GM12878 (cell line): ENCODE data around the gene HRH2. TPM values are rescaled to one million over a fixed set of nuclear protein-coding genes. Genes with fewer than 3 reads are reported as not detected.

Source experiments
- ATAC-seq: fragments of 200-7000 bp; cut with Tn5 transposase; 3 replicates; pipeline ENCODE4 v1.9.1; 2020; ENCODE audit warnings: mild to moderate bottlenecking, moderate library complexity
- BruUV-seq: library from RNA; stranded (reverse); fragments of 400-500 nt; replicated peaks from 2 replicates; lab custom pipeline; 2021; lab: Mats Ljungman, UMichigan
- CTCF ChIA-PET: fragments of 300-600 bp; sonication (Branson Sonifier 250); formaldehyde crosslinking; extraction: SDS; loops from one replicate; lab custom pipeline; 2021; ENCODE audit warnings: inconsistent platforms; lab: Yijun Ruan, JAX
- POLR2A ChIA-PET: fragments of 350-600 bp; formaldehyde crosslinking; extraction: SDS; loops from one replicate; lab custom pipeline; 2021; ENCODE audit warnings: inconsistent platforms; lab: Charles Lee
- RAD21 ChIA-PET: fragments of 300-600 bp; sonication (Branson Sonifier 250); formaldehyde crosslinking; loops from one replicate; lab custom pipeline; 2023; ENCODE audit warnings: antibody characterized with exemption; ENCODE audit not compliant: unreplicated experiment; lab: Charles Lee
- SMC1A ChIA-PET: fragments of 300-600 bp; sonication (Branson Sonifier 250); formaldehyde crosslinking; loops from one replicate; lab custom pipeline; 2023; ENCODE audit not compliant: unreplicated experiment, uncharacterized antibody; lab: Charles Lee
- DNase-seq: peaks from one replicate; pipeline ENCODE4 v3.0.0-alpha.2; 2011; ENCODE audit warnings: low read depth, low spot score
- FAIRE-seq: peaks from 3 replicates; lab custom pipeline; 2011; peaks lifted over from hg19 to GRCh38; lab: Jason Lieb, UNC
- H2AFZ ChIP-seq: 2 replicates; pipeline ENCODE4 v1.6.0; 2011; ENCODE audit warnings: low read depth, low read length, control low read depth; ENCODE audit not compliant: control insufficient read depth
- H3K27ac ChIP-seq: 2 replicates; pipeline ENCODE4 v1.5.1; 2011; ENCODE audit warnings: control low read depth; ENCODE audit not compliant: control insufficient read depth, insufficient read depth
- H3K27me3 ChIP-seq, 2 experiments: replicated peaks in 1 of 2; 2 replicates each; pipeline versions ENCODE4 v1.6.0 to v1.6.1; 2011; ENCODE audit warnings: low read length in 1 of 2; ENCODE audit not compliant: control insufficient read depth in 2 of 2, insufficient read depth in 2 of 2
- H3K36me3 ChIP-seq, 2 experiments: 2 replicates each; pipeline ENCODE4 v1.5.1; 2011; ENCODE audit warnings: low read length in 1 of 2; ENCODE audit not compliant: control insufficient read depth in 2 of 2, insufficient read depth in 2 of 2
- H3K4me1 ChIP-seq: 2 replicates; pipeline ENCODE4 v1.6.1; 2011; ENCODE audit warnings: mild to moderate bottlenecking, low read length, moderate library complexity, mixed read lengths; ENCODE audit not compliant: control insufficient read depth, insufficient read depth
- H3K4me2 ChIP-seq: 2 replicates; pipeline ENCODE4 v1.6.0; 2011; ENCODE audit warnings: control low read depth; ENCODE audit not compliant: control insufficient read depth, insufficient read depth
- H3K4me3 ChIP-seq: fragments of 200-600 bp; sonication (generic); 2 replicates; pipeline ENCODE4 v1.5.1; 2016
- H3K79me2 ChIP-seq: 2 replicates; pipeline ENCODE4 v1.6.0; 2011; ENCODE audit warnings: low read length; ENCODE audit not compliant: control insufficient read depth, insufficient read depth
- H3K9ac ChIP-seq: 2 replicates; pipeline ENCODE4 v1.8.0; 2011; ENCODE audit warnings: low read length, control low read depth, mixed read lengths; ENCODE audit not compliant: control insufficient read depth, insufficient read depth
- H3K9me3 ChIP-seq: replicated peaks from 3 replicates; pipeline ENCODE4 v1.5.1; 2011; ENCODE audit warnings: mild to moderate bottlenecking, low read length; ENCODE audit not compliant: control insufficient read depth, insufficient read depth
- H4K20me1 ChIP-seq: 2 replicates; pipeline ENCODE4 v1.6.0; 2011; ENCODE audit not compliant: control insufficient read depth, insufficient read depth
- BHLHE40 ChIP-seq, 2 experiments: fragments of 450-650 bp in 1 of 2; IDR thresholded peaks; 2 replicates each; pipeline ENCODE4 v1.6.1; 2011 to 2017; ENCODE audit warnings: low read depth in 2 of 2, borderline replicate concordance in 1 of 2, improper control_type of control experiment in 1 of 2, low read length in 1 of 2, mild to moderate bottlenecking in 1 of 2
- BRCA1 ChIP-seq: IDR thresholded peaks from 2 replicates; pipeline ENCODE4 v1.6.1; 2011; ENCODE audit warnings: low read depth, low read length, improper control_type of control experiment
- CBX5 ChIP-seq: sonication (generic); IDR thresholded peaks from 2 replicates; pipeline ENCODE4 v1.6.1; 2016; ENCODE audit warnings: low read depth, moderate library complexity, mild to moderate bottlenecking, inconsistent platforms
- IKZF2 ChIP-seq, 2 experiments: fragments of 450-650 bp; IDR thresholded peaks; 2 replicates each; pipeline ENCODE4 v1.6.1; 2017; ENCODE audit warnings: mild to moderate bottlenecking in 2 of 2, moderate library complexity in 2 of 2
- MTA3 ChIP-seq: IDR thresholded peaks from 2 replicates; pipeline ENCODE4 v1.6.1; 2012; ENCODE audit warnings: low read length, inconsistent platforms, borderline replicate concordance
- MYC ChIP-seq: IDR thresholded peaks from 2 replicates; pipeline ENCODE4 v1.6.1; 2011; ENCODE audit warnings: mild to moderate bottlenecking, low read length, moderate library complexity, inconsistent platforms; ENCODE audit not compliant: insufficient read depth, insufficient replicate concordance, insufficient read length, severe bottlenecking
- NR2C1 ChIP-seq: fragments of 450-650 bp; IDR thresholded peaks from 2 replicates; pipeline ENCODE4 v1.6.1; 2017; ENCODE audit warnings: antibody characterized with exemption, mild to moderate bottlenecking, moderate library complexity
- PAX8 ChIP-seq: fragments of 450-650 bp; IDR thresholded peaks from 2 replicates; pipeline ENCODE4 v1.6.1; 2017; ENCODE audit warnings: mild to moderate bottlenecking, moderate library complexity
- RCOR1 ChIP-seq: conservative IDR thresholded peaks from 2 replicates; pipeline ENCODE4 v1.6.1; 2012; ENCODE audit warnings: low read depth, low read length, improper control_type of control experiment
- RUNX3 ChIP-seq: IDR thresholded peaks from 2 replicates; pipeline ENCODE4 v1.6.1; 2012; ENCODE audit warnings: low read length, inconsistent platforms
- SMC3 ChIP-seq: IDR thresholded peaks from 2 replicates; pipeline ENCODE4 v1.6.1; 2011; ENCODE audit warnings: low read length, improper control_type of control experiment, borderline replicate concordance
- STAT3 ChIP-seq: IDR thresholded peaks from 2 replicates; pipeline ENCODE4 v1.6.1; 2011; ENCODE audit warnings: low read depth, low read length, improper control_type of control experiment
- SUPT20H ChIP-seq: IDR thresholded peaks from 2 replicates; pipeline ENCODE4 v1.6.1; 2011; ENCODE audit warnings: low read depth, mild to moderate bottlenecking, low read length, moderate library complexity, borderline replicate concordance; ENCODE audit not compliant: control insufficient read depth
- TCF12 ChIP-seq: IDR thresholded peaks from 2 replicates; pipeline ENCODE4 v1.6.1; 2011; ENCODE audit warnings: low read depth, mild to moderate bottlenecking, low read length
- TCF3 ChIP-seq: IDR thresholded peaks from 2 replicates; pipeline ENCODE4 v1.6.1; 2012; ENCODE audit warnings: low read depth, mild to moderate bottlenecking, low read length, borderline replicate concordance; ENCODE audit not compliant: insufficient read depth
- YY1 ChIP-seq: IDR thresholded peaks from 2 replicates; pipeline ENCODE4 v1.6.1; 2011; ENCODE audit warnings: low read depth, mild to moderate bottlenecking, low read length
- WGBS: methylation state at CpG from one replicate; pipeline ENCODE4 v1.1.6; 2016; ENCODE audit warnings: low lambda C conversion rate; ENCODE audit not compliant: insufficient replicate concordance, insufficient coverage; ENCODE audit errors: missing lambda C conversion rate; 5-methylcytosine and 5-hydroxymethylcytosine counted together
- in situ Hi-C: fragments of 300-500 bp; cut with MboI; formaldehyde crosslinking; loops from 9 replicates; pipeline ENCODE4 v1.14.3; 2018; ENCODE audit warnings: mixed read lengths
- intact Hi-C: fragments of 100-400 bp; cut with micrococcal nuclease; formaldehyde crosslinking; loops from one replicate; pipeline ENCODE4 v1.14.2; 2022; ENCODE audit not compliant: unreplicated experiment
- polyA plus RNA-seq, 11 experiments: library from polyadenylated mRNA; depleted of rRNA in 4 of 11; unstranded in 6 of 11; stranded (reverse) in 5 of 11; fragments of >200 nt; fragmentation: Nextera tagmentation in 4 of 11; fragmentation: Illumina TruSeq in 1 of 11; extraction: Ambion mirVana in 4 of 11; extraction: Trizol in 1 of 11; gene quantifications; 1 replicate in 1 of 11; 2 replicates in 10 of 11; pipeline versions ENCODE4 v1.2.1 to v1.2.3, GENCODE V29; 2011 to 2016; ENCODE audit warnings: inconsistent platforms in 2 of 11, missing spikeins in 2 of 11, low read depth in 1 of 11
- total RNA-seq, 4 experiments: library from RNA; depleted of rRNA in 3 of 4; stranded (reverse); fragments of >200 nt in 3 of 4; fragmentation: Illumina TruSeq in 1 of 4; extraction: Trizol in 1 of 4; gene quantifications; 2 replicates each; pipeline versions ENCODE4 v1.2.1 to v1.2.3, GENCODE V29; 2013 to 2021
- TF ChIP-seq, protein P1 (sequence below): fragments of 450-650 bp; IDR thresholded peaks from 2 replicates; pipeline ENCODE4 v1.6.1; 2017; ENCODE audit warnings: mild to moderate bottlenecking, moderate library complexity
- TF ChIP-seq, protein P2 (sequence below): fragments of 450-650 bp; formaldehyde crosslinking; IDR thresholded peaks from 2 replicates; pipeline ENCODE4 v1.4.0; 2020; ENCODE audit warnings: mild to moderate bottlenecking, moderate library complexity

HRH2 gene
- total and polyA plus RNA-seq, 10 of the 15 experiments (the other 5 are each of a cell fraction or from before 2014, with no cell fraction given) = 0.01 to 0.05 (median 0.03) TPM; not detected in 7

DNA sequence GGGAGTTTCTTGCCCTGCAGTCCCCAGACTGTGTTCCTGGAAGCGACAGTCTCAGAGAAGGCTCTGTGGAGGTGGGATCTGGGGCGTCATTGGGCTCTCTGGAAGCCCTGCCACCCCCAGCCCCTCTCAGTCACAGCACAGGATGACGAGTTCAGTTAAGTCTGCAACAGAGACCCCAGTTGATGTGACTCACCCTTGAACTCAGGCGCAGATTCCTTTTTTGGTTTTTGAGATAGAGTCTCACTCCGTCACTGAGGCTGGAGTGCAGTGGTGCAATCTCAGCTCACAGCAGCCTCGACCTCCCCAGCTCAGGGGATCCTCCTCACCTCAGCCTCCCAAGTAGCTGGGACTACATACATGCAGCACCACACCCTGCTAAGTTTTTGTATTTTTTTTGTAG, 8.3 kb downstream of the HRH2 start:
- ATAC-seq (no peak), DNase-seq (no peak), FAIRE-seq (no peak)
- Histone ChIP-seq H3K27me3 (no peaks in the 10 kb centered on the region), H3K4me1 (no peaks in the 10 kb centered on the region), H3K4me2 (no peak overlapping the region), H3K27ac (no peak overlapping the region), H3K9me3 (no peaks in the 10 kb centered on the region), H3K9ac (no peak overlapping the region), H4K20me1 (no peaks in the 10 kb centered on the region), H2AFZ (no peak overlapping the region), H3K36me3 (no peaks in the 10 kb centered on the region), H3K79me2 (no peaks in the 10 kb centered on the region), H3K4me3 (no peak overlapping the region)
- in situ Hi-C loops = no loop called here
- BruUV-seq = no TSS peak
- ChIA-PET RAD21 (no interaction called here), CTCF (no interaction called here), SMC1A (no interaction called here), POLR2A (no interaction called here)
- intact Hi-C loops = no loop called here
- WGBS = 18% methylated on average over 6 of the region's 6 CpGs
- TF ChIP-seq, protein P1, sequence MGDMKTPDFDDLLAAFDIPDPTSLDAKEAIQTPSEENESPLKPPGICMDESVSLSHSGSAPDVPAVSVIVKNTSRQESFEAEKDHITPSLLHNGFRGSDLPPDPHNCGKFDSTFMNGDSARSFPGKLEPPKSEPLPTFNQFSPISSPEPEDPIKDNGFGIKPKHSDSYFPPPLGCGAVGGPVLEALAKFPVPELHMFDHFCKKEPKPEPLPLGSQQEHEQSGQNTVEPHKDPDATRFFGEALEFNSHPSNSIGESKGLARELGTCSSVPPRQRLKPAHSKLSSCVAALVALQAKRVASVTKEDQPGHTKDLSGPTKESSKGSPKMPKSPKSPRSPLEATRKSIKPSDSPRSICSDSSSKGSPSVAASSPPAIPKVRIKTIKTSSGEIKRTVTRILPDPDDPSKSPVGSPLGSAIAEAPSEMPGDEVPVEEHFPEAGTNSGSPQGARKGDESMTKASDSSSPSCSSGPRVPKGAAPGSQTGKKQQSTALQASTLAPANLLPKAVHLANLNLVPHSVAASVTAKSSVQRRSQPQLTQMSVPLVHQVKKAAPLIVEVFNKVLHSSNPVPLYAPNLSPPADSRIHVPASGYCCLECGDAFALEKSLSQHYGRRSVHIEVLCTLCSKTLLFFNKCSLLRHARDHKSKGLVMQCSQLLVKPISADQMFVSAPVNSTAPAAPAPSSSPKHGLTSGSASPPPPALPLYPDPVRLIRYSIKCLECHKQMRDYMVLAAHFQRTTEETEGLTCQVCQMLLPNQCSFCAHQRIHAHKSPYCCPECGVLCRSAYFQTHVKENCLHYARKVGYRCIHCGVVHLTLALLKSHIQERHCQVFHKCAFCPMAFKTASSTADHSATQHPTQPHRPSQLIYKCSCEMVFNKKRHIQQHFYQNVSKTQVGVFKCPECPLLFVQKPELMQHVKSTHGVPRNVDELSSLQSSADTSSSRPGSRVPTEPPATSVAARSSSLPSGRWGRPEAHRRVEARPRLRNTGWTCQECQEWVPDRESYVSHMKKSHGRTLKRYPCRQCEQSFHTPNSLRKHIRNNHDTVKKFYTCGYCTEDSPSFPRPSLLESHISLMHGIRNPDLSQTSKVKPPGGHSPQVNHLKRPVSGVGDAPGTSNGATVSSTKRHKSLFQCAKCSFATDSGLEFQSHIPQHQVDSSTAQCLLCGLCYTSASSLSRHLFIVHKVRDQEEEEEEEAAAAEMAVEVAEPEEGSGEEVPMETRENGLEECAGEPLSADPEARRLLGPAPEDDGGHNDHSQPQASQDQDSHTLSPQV = no peak
- TF ChIP-seq TCF12 (no peak), TCF3 (no peak), NR2C1 (no peak), CBX5 (no peak), YY1 (no peak), MTA3 (no peak), RCOR1 (no peak), BRCA1 (no peak), SUPT20H (no peak), RUNX3 (no peak), STAT3 (no peak), BHLHE40 (IDR thresholded peaks at IDR 0.05; ENCODE audit: borderline replicate concordance in 1 of 2, low read depth in 2 of 2, low read length in 1 of 2) (no peak), SMC3 (no peak), IKZF2 (IDR thresholded peaks at IDR 0.05) (no peak), PAX8 (no peak), MYC (no peak)
- TF ChIP-seq, protein P2, sequence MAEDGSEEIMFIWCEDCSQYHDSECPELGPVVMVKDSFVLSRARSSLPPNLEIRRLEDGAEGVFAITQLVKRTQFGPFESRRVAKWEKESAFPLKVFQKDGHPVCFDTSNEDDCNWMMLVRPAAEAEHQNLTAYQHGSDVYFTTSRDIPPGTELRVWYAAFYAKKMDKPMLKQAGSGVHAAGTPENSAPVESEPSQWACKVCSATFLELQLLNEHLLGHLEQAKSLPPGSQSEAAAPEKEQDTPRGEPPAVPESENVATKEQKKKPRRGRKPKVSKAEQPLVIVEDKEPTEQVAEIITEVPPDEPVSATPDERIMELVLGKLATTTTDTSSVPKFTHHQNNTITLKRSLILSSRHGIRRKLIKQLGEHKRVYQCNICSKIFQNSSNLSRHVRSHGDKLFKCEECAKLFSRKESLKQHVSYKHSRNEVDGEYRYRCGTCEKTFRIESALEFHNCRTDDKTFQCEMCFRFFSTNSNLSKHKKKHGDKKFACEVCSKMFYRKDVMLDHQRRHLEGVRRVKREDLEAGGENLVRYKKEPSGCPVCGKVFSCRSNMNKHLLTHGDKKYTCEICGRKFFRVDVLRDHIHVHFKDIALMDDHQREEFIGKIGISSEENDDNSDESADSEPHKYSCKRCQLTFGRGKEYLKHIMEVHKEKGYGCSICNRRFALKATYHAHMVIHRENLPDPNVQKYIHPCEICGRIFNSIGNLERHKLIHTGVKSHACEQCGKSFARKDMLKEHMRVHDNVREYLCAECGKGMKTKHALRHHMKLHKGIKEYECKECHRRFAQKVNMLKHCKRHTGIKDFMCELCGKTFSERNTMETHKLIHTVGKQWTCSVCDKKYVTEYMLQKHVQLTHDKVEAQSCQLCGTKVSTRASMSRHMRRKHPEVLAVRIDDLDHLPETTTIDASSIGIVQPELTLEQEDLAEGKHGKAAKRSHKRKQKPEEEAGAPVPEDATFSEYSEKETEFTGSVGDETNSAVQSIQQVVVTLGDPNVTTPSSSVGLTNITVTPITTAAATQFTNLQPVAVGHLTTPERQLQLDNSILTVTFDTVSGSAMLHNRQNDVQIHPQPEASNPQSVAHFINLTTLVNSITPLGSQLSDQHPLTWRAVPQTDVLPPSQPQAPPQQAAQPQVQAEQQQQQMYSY = no peak
